Measurements from ENCODE around the gene RBM42. TPM values are rescaled to one million over a fixed set of nuclear protein-coding genes. Genes with fewer than 3 reads are reported as not detected.

The RBM42 gene
- total and polyA plus RNA-seq, 9 of the 15 experiments (the other 6 are each of a cell fraction or from before 2014, with no cell fraction given) = 5.7 to 149 (median 32.4) TPM

DNA sequence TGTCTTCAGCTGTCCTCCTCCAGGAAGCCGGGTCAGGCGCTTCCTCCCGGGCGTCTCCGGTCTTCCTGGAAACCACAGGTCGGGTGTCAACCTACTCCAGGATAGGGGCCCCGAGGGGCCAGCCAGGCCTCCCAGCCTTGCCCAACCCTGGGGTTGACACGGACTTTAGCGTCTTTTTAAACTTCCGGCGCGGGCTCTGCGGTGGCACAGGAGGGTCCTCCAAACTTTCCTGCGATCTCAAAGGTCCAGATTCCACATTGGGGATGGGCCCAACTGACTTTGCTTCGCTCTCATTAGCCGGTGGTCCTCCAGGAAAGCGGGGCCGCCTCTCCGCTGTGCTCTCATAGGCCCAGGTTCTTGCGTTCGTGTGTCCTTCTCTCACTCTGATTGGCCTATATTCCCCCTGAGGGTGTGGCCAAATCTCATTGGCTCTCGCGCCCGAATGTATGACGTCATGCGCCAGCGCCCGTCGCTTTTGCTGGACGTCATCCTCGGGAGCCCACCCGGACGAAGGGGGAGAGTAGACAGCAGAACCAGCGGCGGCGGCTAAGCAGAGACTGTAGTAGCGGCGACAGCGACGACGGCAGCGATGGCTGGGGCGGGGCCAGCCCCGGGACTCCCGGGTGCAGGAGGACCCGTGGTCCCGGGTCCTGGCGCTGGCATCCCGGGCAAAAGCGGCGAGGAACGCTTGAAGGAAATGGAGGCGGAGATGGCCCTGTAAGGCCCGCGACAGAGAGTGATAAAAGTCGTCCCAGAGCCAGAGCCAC lies at the start of gene RBM42 (continued):
- TF ChIP-seq, protein P1, sequence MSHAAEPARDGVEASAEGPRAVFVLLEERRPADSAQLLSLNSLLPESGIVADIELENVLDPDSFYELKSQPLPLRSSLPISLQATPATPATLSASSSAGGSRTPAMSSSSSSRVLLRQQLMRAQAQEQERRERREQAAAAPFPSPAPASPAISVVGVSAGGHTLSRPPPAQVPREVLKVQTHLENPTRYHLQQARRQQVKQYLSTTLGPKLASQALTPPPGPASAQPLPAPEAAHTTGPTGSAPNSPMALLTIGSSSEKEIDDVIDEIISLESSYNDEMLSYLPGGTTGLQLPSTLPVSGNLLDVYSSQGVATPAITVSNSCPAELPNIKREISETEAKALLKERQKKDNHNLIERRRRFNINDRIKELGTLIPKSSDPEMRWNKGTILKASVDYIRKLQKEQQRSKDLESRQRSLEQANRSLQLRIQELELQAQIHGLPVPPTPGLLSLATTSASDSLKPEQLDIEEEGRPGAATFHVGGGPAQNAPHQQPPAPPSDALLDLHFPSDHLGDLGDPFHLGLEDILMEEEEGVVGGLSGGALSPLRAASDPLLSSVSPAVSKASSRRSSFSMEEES (CRISPR knock-in tag; IDR thresholded peaks at IDR 0.05) = no peak
- TF ChIP-seq, protein P2, sequence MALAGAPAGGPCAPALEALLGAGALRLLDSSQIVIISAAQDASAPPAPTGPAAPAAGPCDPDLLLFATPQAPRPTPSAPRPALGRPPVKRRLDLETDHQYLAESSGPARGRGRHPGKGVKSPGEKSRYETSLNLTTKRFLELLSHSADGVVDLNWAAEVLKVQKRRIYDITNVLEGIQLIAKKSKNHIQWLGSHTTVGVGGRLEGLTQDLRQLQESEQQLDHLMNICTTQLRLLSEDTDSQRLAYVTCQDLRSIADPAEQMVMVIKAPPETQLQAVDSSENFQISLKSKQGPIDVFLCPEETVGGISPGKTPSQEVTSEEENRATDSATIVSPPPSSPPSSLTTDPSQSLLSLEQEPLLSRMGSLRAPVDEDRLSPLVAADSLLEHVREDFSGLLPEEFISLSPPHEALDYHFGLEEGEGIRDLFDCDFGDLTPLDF (CRISPR knock-in tag; IDR thresholded peaks at IDR 0.05) = no peak
- TF ChIP-seq, protein P3, sequence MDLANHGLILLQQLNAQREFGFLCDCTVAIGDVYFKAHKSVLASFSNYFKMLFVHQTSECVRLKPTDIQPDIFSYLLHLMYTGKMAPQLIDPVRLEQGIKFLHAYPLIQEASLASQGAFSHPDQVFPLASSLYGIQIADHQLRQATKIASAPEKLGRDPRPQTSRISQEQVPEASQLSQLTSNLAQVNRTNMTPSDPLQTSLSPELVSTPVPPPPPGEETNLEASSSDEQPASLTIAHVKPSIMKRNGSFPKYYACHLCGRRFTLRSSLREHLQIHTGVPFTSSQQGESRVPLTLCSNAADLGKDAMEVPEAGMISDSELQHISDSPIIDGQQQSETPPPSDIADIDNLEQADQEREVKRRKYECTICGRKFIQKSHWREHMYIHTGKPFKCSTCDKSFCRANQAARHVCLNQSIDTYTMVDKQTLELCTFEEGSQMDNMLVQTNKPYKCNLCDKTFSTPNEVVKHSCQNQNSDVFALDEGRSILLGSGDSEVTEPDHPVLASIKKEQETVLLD (IDR thresholded peaks at IDR 0.05) = no peak
- TF ChIP-seq, protein P4, sequence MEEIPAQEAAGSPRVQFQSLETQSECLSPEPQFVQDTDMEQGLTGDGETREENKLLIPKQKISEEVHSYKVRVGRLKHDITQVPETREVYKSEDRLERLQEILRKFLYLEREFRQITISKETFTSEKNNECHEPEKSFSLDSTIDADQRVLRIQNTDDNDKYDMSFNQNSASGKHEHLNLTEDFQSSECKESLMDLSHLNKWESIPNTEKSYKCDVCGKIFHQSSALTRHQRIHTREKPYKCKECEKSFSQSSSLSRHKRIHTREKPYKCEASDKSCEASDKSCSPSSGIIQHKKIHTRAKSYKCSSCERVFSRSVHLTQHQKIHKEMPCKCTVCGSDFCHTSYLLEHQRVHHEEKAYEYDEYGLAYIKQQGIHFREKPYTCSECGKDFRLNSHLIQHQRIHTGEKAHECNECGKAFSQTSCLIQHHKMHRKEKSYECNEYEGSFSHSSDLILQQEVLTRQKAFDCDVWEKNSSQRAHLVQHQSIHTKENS (CRISPR knock-in tag; IDR thresholded peaks at IDR 0.05) = no peak
- TF ChIP-seq, protein P5, sequence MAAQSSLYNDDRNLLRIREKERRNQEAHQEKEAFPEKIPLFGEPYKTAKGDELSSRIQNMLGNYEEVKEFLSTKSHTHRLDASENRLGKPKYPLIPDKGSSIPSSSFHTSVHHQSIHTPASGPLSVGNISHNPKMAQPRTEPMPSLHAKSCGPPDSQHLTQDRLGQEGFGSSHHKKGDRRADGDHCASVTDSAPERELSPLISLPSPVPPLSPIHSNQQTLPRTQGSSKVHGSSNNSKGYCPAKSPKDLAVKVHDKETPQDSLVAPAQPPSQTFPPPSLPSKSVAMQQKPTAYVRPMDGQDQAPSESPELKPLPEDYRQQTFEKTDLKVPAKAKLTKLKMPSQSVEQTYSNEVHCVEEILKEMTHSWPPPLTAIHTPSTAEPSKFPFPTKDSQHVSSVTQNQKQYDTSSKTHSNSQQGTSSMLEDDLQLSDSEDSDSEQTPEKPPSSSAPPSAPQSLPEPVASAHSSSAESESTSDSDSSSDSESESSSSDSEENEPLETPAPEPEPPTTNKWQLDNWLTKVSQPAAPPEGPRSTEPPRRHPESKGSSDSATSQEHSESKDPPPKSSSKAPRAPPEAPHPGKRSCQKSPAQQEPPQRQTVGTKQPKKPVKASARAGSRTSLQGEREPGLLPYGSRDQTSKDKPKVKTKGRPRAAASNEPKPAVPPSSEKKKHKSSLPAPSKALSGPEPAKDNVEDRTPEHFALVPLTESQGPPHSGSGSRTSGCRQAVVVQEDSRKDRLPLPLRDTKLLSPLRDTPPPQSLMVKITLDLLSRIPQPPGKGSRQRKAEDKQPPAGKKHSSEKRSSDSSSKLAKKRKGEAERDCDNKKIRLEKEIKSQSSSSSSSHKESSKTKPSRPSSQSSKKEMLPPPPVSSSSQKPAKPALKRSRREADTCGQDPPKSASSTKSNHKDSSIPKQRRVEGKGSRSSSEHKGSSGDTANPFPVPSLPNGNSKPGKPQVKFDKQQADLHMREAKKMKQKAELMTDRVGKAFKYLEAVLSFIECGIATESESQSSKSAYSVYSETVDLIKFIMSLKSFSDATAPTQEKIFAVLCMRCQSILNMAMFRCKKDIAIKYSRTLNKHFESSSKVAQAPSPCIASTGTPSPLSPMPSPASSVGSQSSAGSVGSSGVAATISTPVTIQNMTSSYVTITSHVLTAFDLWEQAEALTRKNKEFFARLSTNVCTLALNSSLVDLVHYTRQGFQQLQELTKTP (IDR thresholded peaks at IDR 0.05; ENCODE audit: low read depth in 1 of 2, partially characterized antibody in 2 of 2) = peak in 1 of 2 experiments; percentile 55
- peak; percentile 76 for TF ChIP-seq SAP30 (IDR thresholded peaks at IDR 0.05; ENCODE audit: borderline replicate concordance, insufficient read depth, low read depth, low read length, poor library complexity, severe bottlenecking)
- no peak for TF ChIP-seq ZNF133 (CRISPR knock-in tag; IDR thresholded peaks at IDR 0.05)
- no peak for TF ChIP-seq DDX20 (tag; IDR thresholded peaks at IDR 0.05; ENCODE audit: low read depth)
- no peak for TF ChIP-seq TCFL5 (CRISPR knock-in tag; conservative IDR thresholded peaks at IDR 0.05)

All from K562 (cell line).